ENCODE data around the gene RPSA. TPM values are rescaled to one million over a fixed set of nuclear protein-coding genes. Genes with fewer than 3 reads are reported as not detected.

RPSA gene
- total and polyA plus RNA-seq, 9 of the 15 experiments (the other 6 are each of a cell fraction or from before 2014, with no cell fraction given): 2,290 to 4,272 (median 2,730) TPM

- TF ChIP-seq CHAMP1 (IDR thresholded peaks at IDR 0.05): no peak
- no peak for TF ChIP-seq CLOCK (CRISPR knock-in tag; IDR thresholded peaks at IDR 0.05; ENCODE audit: borderline replicate concordance)
- TF ChIP-seq TEAD4 (IDR thresholded peaks at IDR 0.05; ENCODE audit: low read length): no peak
- no peak for TF ChIP-seq TEAD4 (CRISPR knock-in tag; IDR thresholded peaks at IDR 0.05; ENCODE audit: borderline replicate concordance)
- no peak for TF ChIP-seq ILK (tag; IDR thresholded peaks at IDR 0.05; ENCODE audit: borderline replicate concordance, low read depth)
- no peak for TF ChIP-seq HCFC1 (IDR thresholded peaks at IDR 0.05; ENCODE audit: low read depth, low read length)
- TF ChIP-seq HINFP (tag; conservative IDR thresholded peaks at IDR 0.05; ENCODE audit: low read depth): 0 out of 2 replicates have a peak, but pooled peaks have one; percentile 36
- no peak for TF ChIP-seq POLR2AphosphoS2 (IDR thresholded peaks at IDR 0.05; ENCODE audit: low read length)
- no peak for TF ChIP-seq SRSF3 (IDR thresholded peaks at IDR 0.05; ENCODE audit: insufficient read depth, low read length)
- 0 out of 2 replicates have a peak, but pooled peaks have one; percentile 36 for TF ChIP-seq MTA1 (IDR thresholded peaks at IDR 0.05; ENCODE audit: borderline replicate concordance)
- no peak for TF ChIP-seq FOS (IDR thresholded peaks at IDR 0.05; ENCODE audit: extremely low read depth, insufficient read length)
- no peak for TF ChIP-seq ZNF324 (CRISPR knock-in tag; IDR thresholded peaks at IDR 0.05)
- no peak for TF ChIP-seq KDM5B (IDR thresholded peaks at IDR 0.05; ENCODE audit: insufficient replicate concordance, low read depth, low read length)
- no peak for TF ChIP-seq ZNF583 (CRISPR knock-in tag; IDR thresholded peaks at IDR 0.05)
- TF ChIP-seq ARID2 (IDR thresholded peaks at IDR 0.05): 0 out of 2 replicates have a peak, but pooled peaks have one; percentile 48
- peak; percentile 67; the same call in 1 of the 2 replicates for TF ChIP-seq HLTF (IDR thresholded peaks at IDR 0.05)
- TF ChIP-seq, protein P1, sequence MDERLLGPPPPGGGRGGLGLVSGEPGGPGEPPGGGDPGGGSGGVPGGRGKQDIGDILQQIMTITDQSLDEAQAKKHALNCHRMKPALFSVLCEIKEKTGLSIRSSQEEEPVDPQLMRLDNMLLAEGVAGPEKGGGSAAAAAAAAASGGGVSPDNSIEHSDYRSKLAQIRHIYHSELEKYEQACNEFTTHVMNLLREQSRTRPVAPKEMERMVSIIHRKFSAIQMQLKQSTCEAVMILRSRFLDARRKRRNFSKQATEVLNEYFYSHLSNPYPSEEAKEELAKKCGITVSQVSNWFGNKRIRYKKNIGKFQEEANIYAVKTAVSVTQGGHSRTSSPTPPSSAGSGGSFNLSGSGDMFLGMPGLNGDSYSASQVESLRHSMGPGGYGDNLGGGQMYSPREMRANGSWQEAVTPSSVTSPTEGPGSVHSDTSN (CRISPR knock-in tag; IDR thresholded peaks at IDR 0.05; ENCODE audit: low read depth): no peak
- TF ChIP-seq, protein P1 (tag; conservative IDR thresholded peaks at IDR 0.05; ENCODE audit: low read depth): no peak
- TF ChIP-seq, protein P2, sequence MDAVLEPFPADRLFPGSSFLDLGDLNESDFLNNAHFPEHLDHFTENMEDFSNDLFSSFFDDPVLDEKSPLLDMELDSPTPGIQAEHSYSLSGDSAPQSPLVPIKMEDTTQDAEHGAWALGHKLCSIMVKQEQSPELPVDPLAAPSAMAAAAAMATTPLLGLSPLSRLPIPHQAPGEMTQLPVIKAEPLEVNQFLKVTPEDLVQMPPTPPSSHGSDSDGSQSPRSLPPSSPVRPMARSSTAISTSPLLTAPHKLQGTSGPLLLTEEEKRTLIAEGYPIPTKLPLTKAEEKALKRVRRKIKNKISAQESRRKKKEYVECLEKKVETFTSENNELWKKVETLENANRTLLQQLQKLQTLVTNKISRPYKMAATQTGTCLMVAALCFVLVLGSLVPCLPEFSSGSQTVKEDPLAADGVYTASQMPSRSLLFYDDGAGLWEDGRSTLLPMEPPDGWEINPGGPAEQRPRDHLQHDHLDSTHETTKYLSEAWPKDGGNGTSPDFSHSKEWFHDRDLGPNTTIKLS (IDR thresholded peaks at IDR 0.05; ENCODE audit: borderline replicate concordance, low read depth): no peak
Measured at GRCh38 chr3:39384665-39385000, 21.9 kb upstream of the RPSA start (continued).
